Gastroesophageal sphincter (tissue), 3 donors: ENCODE data around the gene PRICKLE1.

Experiments
- CTCF ChIP-seq, 4 experiments: fragments of 200-600 bp in 2 of 4; fragments of 450-650 bp in 2 of 4; sonication (generic) in 1 of 4; IDR thresholded peaks; one replicate each; pipeline ENCODE4 v1.5.1; 2017 to 2019; ENCODE audit warnings: antibody characterized with exemption in 4 of 4, mild to moderate bottlenecking in 2 of 4, moderate library complexity in 2 of 4
- EP300 ChIP-seq: sonication (generic); formaldehyde crosslinking; IDR thresholded peaks from one replicate; pipeline ENCODE4 v1.6.1; 2017; ENCODE audit warnings: antibody characterized with exemption, mild to moderate bottlenecking
- POLR2A ChIP-seq, 2 donors: fragments of 450-650 bp; IDR thresholded peaks; one replicate each; pipeline ENCODE4 v1.6.1; 2017; ENCODE audit warnings: antibody characterized with exemption in 2 of 2, mild to moderate bottlenecking in 2 of 2, moderate library complexity in 1 of 2

- TF ChIP-seq CTCF (IDR thresholded peaks at IDR 0.05), result no peak
- no peak for TF ChIP-seq POLR2A (IDR thresholded peaks at IDR 0.05)
- TF ChIP-seq EP300, result no peak
Observed at GRCh38 chr12:42473561-42473960, 116.0 kb downstream of the PRICKLE1 start.
